Breast epithelium (tissue), 3 donors: ENCODE results near the gene AOPEP.

Source experiments
- POLR2A ChIP-seq: fragments of 450-650 bp; IDR thresholded peaks from one replicate; pipeline ENCODE4 v1.6.1; 2016; ENCODE audit warnings: antibody characterized with exemption, mild to moderate bottlenecking, moderate library complexity
- POLR2AphosphoS5 ChIP-seq, 3 donors: sonication (generic); formaldehyde crosslinking; IDR thresholded peaks; one replicate each; pipeline ENCODE4 v1.6.1; 2017; ENCODE audit warnings: antibody characterized with exemption in 3 of 3
- TF ChIP-seq, protein P1 (sequence below), 3 donors: fragments of 450-650 bp; IDR thresholded peaks; one replicate each; pipeline ENCODE4 v1.5.1; 2016 to 2017; ENCODE audit warnings: antibody characterized with exemption in 3 of 3, mild to moderate bottlenecking in 3 of 3, moderate library complexity in 3 of 3

DNA sequence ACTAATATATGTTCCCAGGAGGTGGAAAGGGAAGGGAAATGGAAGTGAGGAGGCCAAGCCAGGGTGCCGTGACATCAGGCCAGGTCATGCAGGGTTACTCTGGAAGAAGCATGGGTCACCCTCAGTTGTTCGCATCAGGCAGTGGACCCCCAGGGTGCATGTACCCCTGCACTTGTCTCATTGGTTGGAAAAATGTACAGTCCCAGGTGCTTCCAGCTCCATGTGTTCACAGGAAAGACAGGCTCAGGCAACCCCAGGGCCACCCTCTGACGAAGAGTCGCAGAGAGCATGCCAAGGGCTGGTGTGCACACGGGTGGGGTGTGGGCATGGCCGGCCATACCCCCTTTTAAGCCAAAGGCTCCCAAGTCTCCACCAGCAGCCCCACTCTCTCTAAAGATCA lies 208.9 kb downstream of the AOPEP start:
- TF ChIP-seq, protein P1, sequence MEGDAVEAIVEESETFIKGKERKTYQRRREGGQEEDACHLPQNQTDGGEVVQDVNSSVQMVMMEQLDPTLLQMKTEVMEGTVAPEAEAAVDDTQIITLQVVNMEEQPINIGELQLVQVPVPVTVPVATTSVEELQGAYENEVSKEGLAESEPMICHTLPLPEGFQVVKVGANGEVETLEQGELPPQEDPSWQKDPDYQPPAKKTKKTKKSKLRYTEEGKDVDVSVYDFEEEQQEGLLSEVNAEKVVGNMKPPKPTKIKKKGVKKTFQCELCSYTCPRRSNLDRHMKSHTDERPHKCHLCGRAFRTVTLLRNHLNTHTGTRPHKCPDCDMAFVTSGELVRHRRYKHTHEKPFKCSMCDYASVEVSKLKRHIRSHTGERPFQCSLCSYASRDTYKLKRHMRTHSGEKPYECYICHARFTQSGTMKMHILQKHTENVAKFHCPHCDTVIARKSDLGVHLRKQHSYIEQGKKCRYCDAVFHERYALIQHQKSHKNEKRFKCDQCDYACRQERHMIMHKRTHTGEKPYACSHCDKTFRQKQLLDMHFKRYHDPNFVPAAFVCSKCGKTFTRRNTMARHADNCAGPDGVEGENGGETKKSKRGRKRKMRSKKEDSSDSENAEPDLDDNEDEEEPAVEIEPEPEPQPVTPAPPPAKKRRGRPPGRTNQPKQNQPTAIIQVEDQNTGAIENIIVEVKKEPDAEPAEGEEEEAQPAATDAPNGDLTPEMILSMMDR (IDR thresholded peaks at IDR 0.05) = no peak
- TF ChIP-seq POLR2AphosphoS5 (IDR thresholded peaks at IDR 0.05) = no peak
- no peak for TF ChIP-seq POLR2A
